ENCODE results near the gene CRYZL1. TPM values are rescaled to one million over a fixed set of nuclear protein-coding genes. Genes with fewer than 3 reads are reported as not detected.
"Not testable (repeated sequence)": the region's sequence is repeated elsewhere in the genome, so short reads cannot be mapped to it uniquely, and the experiment has no call there.

The CRYZL1 gene
- total RNA-seq, 4 donors from 2014 or later = 30.8 to 172 (median 48.5) TPM

- peaks cover 0 to 45% (median 6%) of the 10 kb centered on the region in 4 donors for H3K4me1 ChIP-seq
- peak overlapping the region; percentile 79 to 94 (median 85) for H3K27ac ChIP-seq
- peak in 2 of 3 donors; percentile 62 to 72 for DNase-seq
- H3K27me3 ChIP-seq = no peaks in the 10 kb centered on the region
- no peak for TF ChIP-seq POLR2A (IDR thresholded peaks at IDR 0.05)
- no peak for TF ChIP-seq CTCF (IDR thresholded peaks at IDR 0.05)
- no peaks in the 10 kb centered on the region for H3K9me3 ChIP-seq
- H3K36me3 ChIP-seq = no peaks in the 10 kb centered on the region
- H3K4me3 ChIP-seq = peak overlapping the region; percentile 84 to 99 (median 92)
Measured at GRCh38 chr21:33642896-33643657, 1.5 kb upstream of the CRYZL1 start.

GRCh38 chr21:33642027-33642895 is 720 bp upstream of the CRYZL1 start, which contains the start of gene ITSN1:
ITSN1 (plus strand) TSS chr21:33642501; CDS start chr21:33718829, 76,328 bp downstream.
- DNase-seq = peak; percentile 100
- Histone ChIP-seq H3K4me1 (peaks cover 0 to 45% (median 6%) of the 10 kb centered on the region in 4 donors), H3K36me3 (no peaks in the 10 kb centered on the region), H3K4me3 (peak within 1 kb of the TSS; percentile 84 to 99 (median 92)), H3K27me3 (no peaks in the 10 kb centered on the region), H3K27ac (peak within 1 kb of the TSS; percentile 80 to 94 (median 85)), H3K9me3 (no peaks in the 10 kb centered on the region)
- TF ChIP-seq CTCF (IDR thresholded peaks at IDR 0.05) (no peak), POLR2A (IDR thresholded peaks at IDR 0.05) (peak; percentile 91 to 94)

GRCh38 chr21:33640697-33641351 is 717 bp downstream of the CRYZL1 start:
- no peaks in the 10 kb centered on the region for H3K36me3 ChIP-seq

GRCh38 chr21:33634254-33634653 is 7.3 kb downstream of the CRYZL1 start:
- H3K4me1 ChIP-seq = peaks cover 0 to 9% (median 0%) of the 10 kb centered on the region in 4 donors
- TF ChIP-seq POLR2A (IDR thresholded peaks at IDR 0.05) (no peak), CTCF (IDR thresholded peaks at IDR 0.05) (no peak)
- no peak for DNase-seq
- H3K36me3 ChIP-seq = peaks cover 0 to 18% (median 0%) of the 10 kb centered on the region in 3 donors
- H3K27ac ChIP-seq = no peak overlapping the region
- no peak overlapping the region for H3K4me3 ChIP-seq
- no peaks in the 10 kb centered on the region for H3K9me3 ChIP-seq
- H3K27me3 ChIP-seq = no peaks in the 10 kb centered on the region

More at GRCh38 chr21:33640697-33641351, 717 bp downstream of the CRYZL1 start:
- Histone ChIP-seq H3K27ac (peak overlapping the region; percentile 80 to 94 (median 85)), H3K27me3 (no peaks in the 10 kb centered on the region), H3K4me1 (peaks cover 0 to 44% (median 6%) of the 10 kb centered on the region in 4 donors), H3K4me3 (peak overlapping the region; percentile 84 to 99 (median 92)), H3K9me3 (no peaks in the 10 kb centered on the region)
- no peak for TF ChIP-seq CTCF (IDR thresholded peaks at IDR 0.05)
- no peak for TF ChIP-seq POLR2A (IDR thresholded peaks at IDR 0.05)
- DNase-seq = no peak

GRCh38 chr21:33626151-33626550 is 15.4 kb downstream of the CRYZL1 start:
- not testable (repeated sequence) for H3K4me3 ChIP-seq, DNase-seq, H3K4me1 ChIP-seq, H3K27ac ChIP-seq, H3K9me3 ChIP-seq, H3K27me3 ChIP-seq
- peaks cover 0 to 43% (median 0%) of the 10 kb centered on the region in 3 donors for H3K36me3 ChIP-seq

Data from Peyer's patch (tissue), 4 donors.